ENCODE data around the gene UBE2C. TPM values are rescaled to one million over a fixed set of nuclear protein-coding genes. Genes with fewer than 3 reads are reported as not detected.
"Not testable (repeated sequence)": the region's sequence is repeated elsewhere in the genome, so short reads cannot be mapped to it uniquely, and the experiment has no call there.

The UBE2C gene
- total RNA-seq, 1 experiment from 2014 or later = 423 TPM

DNA sequence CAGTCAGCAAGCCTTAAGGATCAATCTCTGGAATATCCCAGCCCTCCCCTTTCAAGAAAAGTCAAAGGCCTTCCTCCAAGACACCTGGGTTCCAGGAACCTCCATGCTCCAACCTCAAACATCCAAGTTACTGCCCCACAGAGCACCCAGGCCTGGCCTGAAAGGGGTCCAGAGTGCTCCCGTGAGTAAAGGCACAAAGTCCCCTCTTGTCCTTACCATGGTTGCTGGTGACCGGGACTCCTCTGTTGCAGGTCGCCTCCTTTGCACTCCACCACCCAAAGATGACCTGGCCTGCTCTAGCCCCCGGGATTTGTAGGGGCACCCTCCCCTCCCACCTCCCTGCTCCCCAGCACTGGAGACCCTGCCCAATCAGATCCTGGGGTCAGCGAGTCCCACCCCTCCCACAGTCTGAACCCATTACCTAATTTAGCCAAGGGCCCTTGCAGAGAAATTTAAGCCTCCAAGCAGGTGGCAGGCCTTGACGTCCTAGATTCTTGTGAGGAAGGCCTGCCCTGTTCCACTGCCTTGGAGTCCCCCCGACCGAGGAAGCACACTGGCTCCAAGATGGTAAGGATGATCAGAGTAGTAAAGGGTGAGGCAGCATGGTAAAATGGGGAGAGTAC is 14.7 kb downstream of the UBE2C start, which contains the start of gene TNNC2:
Gene TNNC2, minus strand, starts transcription at position 283 of the 623 bp plus-strand sequence. Its CDS starts 64 bp downstream, at position 219.
- H3K9me3 Mint-ChIP-seq (ENCODE audit: unreplicated experiment) = no peaks in the 10 kb centered on the region
- no peak for DNase-seq
- no peak for TF ChIP-seq CTCF (IDR thresholded peaks at IDR 0.05; ENCODE audit: insufficient read depth in 1 of 2, low read depth in 1 of 2, low read length in 1 of 2, severe bottlenecking in 1 of 2, unreplicated experiment in 1 of 2)
- H3K27ac Mint-ChIP-seq (ENCODE audit: unreplicated experiment) = no peak within 1 kb of the TSS
- H3K27me3 Mint-ChIP-seq (ENCODE audit: insufficient read depth, unreplicated experiment) = no peaks in the 10 kb centered on the region
- H3K4me1 Mint-ChIP-seq (ENCODE audit: low read depth, unreplicated experiment) = peaks cover 15% of the 10 kb centered on the region
- H3K36me3 ChIP-seq (ENCODE audit: control insufficient read depth, insufficient read depth, low read length) = no peaks in the 10 kb centered on the region
- no peak within 1 kb of the TSS for H3K4me3 Mint-ChIP-seq (ENCODE audit: unreplicated experiment)
- BruUV-seq (replicated peaks) = no TSS peak
- no peaks in the 10 kb centered on the region for H3K9me3 ChIP-seq
- H3K27me3 ChIP-seq (replicated peaks; ENCODE audit: control insufficient read depth, insufficient read depth, low read length) = no peaks in the 10 kb centered on the region
- no peaks in the 10 kb centered on the region; the same call in 1 of the 2 replicates for H3K4me1 ChIP-seq
- no peak within 1 kb of the TSS for H3K4me3 ChIP-seq (ENCODE audit: low read depth, low read length)
- CTCF ChIA-PET = no interaction called here
- POLR2A ChIA-PET = no interaction called here
- intact Hi-C loops (cut with micrococcal nuclease; ENCODE audit: unreplicated experiment) = no loop called here
- H3K36me3 Mint-ChIP-seq (ENCODE audit: insufficient read depth, unreplicated experiment) = no peaks in the 10 kb centered on the region

DNA sequence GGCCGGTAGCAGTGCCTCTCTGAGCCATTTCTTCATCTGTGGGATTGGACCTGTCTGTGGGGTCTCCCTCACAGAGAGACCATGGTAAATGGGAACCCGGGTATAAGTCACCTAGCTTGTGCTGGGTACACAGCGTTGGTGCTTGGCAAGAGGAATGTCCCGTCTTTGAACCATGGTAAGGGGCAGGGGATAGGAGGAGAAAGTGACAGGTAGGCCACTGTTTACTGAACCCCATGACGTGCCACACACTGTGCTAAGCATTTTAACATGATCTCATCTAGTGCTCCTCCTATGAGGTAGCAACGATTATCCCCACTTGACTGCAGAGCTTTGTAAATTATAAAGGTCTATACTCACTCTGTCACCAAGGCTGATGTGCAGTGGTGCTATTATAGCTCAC is 15.3 kb downstream of the UBE2C start:
- H3K4me1 ChIP-seq = peaks cover 1% of the 10 kb centered on the region
- POLR2A ChIA-PET = no interaction called here
- BruUV-seq (replicated peaks) = no TSS peak

GRCh38 chr20:45828589-45828988 is 16.1 kb downstream of the UBE2C start:
- BruUV-seq (replicated peaks) = no TSS peak
- Mint-ChIP-seq H3K36me3 (ENCODE audit: insufficient read depth, unreplicated experiment) (no peaks in the 10 kb centered on the region), H3K9me3 (ENCODE audit: unreplicated experiment) (no peaks in the 10 kb centered on the region), H3K4me3 (ENCODE audit: unreplicated experiment) (no peak overlapping the region), H3K27ac (ENCODE audit: unreplicated experiment) (no peak overlapping the region), H3K4me1 (ENCODE audit: low read depth, unreplicated experiment) (peaks cover 24% of the 10 kb centered on the region), H3K27me3 (ENCODE audit: insufficient read depth, unreplicated experiment) (no peaks in the 10 kb centered on the region)
- DNase-seq = no peak
- intact Hi-C loops (cut with micrococcal nuclease; ENCODE audit: unreplicated experiment) = no loop called here
- no peak overlapping the region for H3K4me3 ChIP-seq (ENCODE audit: low read depth, low read length)
- no peaks in the 10 kb centered on the region for H3K9me3 ChIP-seq
- peaks cover 8% of the 10 kb centered on the region for H3K4me1 ChIP-seq
- CTCF ChIA-PET = no interaction called here
- POLR2A ChIA-PET = no interaction called here
- H3K27me3 ChIP-seq (replicated peaks; ENCODE audit: control insufficient read depth, insufficient read depth, low read length) = no peaks in the 10 kb centered on the region
- H3K36me3 ChIP-seq (ENCODE audit: control insufficient read depth, insufficient read depth, low read length) = no peaks in the 10 kb centered on the region
- no peak for TF ChIP-seq CTCF (IDR thresholded peaks at IDR 0.05; ENCODE audit: insufficient read depth in 1 of 2, low read depth in 1 of 2, low read length in 1 of 2, severe bottlenecking in 1 of 2, unreplicated experiment in 1 of 2)

More for the DNA sequence above, 15.3 kb downstream of the UBE2C start:
- Mint-ChIP-seq H3K4me3 (ENCODE audit: unreplicated experiment) (no peak overlapping the region), H3K9me3 (ENCODE audit: unreplicated experiment) (no peaks in the 10 kb centered on the region), H3K27me3 (ENCODE audit: insufficient read depth, unreplicated experiment) (no peaks in the 10 kb centered on the region), H3K36me3 (ENCODE audit: insufficient read depth, unreplicated experiment) (no peaks in the 10 kb centered on the region), H3K4me1 (ENCODE audit: low read depth, unreplicated experiment) (peaks cover 17% of the 10 kb centered on the region), H3K27ac (ENCODE audit: unreplicated experiment) (no peak overlapping the region)
- intact Hi-C loops (cut with micrococcal nuclease; ENCODE audit: unreplicated experiment) = no loop called here
- H3K27me3 ChIP-seq (replicated peaks; ENCODE audit: control insufficient read depth, insufficient read depth, low read length) = no peaks in the 10 kb centered on the region
- H3K9me3 ChIP-seq = no peaks in the 10 kb centered on the region
- no peak overlapping the region for H3K4me3 ChIP-seq (ENCODE audit: low read depth, low read length)
- CTCF ChIA-PET = no interaction called here
- no peak for TF ChIP-seq CTCF (IDR thresholded peaks at IDR 0.05; ENCODE audit: insufficient read depth in 1 of 2, low read depth in 1 of 2, low read length in 1 of 2, severe bottlenecking in 1 of 2, unreplicated experiment in 1 of 2)
- no peaks in the 10 kb centered on the region for H3K36me3 ChIP-seq (ENCODE audit: control insufficient read depth, insufficient read depth, low read length)
- DNase-seq = no peak

DNA sequence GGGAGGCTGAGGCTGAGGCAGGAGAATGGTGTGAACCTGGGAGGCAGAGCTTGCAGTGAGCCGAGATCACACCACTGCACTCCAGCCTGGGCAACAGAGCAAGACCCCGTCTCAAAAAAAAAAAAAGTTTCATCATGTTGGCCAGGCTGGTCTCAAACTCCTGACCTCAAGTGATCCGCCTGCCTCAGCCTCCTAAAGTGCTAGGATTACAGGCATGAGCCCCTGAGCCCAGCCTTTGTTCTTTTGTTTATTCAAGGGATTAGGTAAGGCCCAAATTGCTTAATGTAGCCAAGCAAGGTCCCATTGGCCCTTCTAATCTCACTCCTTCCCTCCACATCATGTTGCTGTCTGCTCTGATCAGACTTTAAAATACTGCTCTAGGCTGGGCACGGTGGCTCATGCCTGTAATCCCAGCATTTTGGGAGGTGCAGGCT is 17.2 kb downstream of the UBE2C start:
- H3K4me3 ChIP-seq (ENCODE audit: low read depth, low read length); H3K36me3 ChIP-seq (ENCODE audit: control insufficient read depth, insufficient read depth, low read length); H3K4me3 Mint-ChIP-seq (ENCODE audit: unreplicated experiment); H3K36me3 Mint-ChIP-seq (ENCODE audit: insufficient read depth, unreplicated experiment); H3K9me3 ChIP-seq; H3K27ac Mint-ChIP-seq (ENCODE audit: unreplicated experiment); POLR2A ChIA-PET; H3K9me3 Mint-ChIP-seq (ENCODE audit: unreplicated experiment); BruUV-seq (replicated peaks); intact Hi-C loops (cut with micrococcal nuclease; ENCODE audit: unreplicated experiment); H3K27me3 ChIP-seq (replicated peaks; ENCODE audit: control insufficient read depth, insufficient read depth, low read length); CTCF ChIA-PET; H3K27me3 Mint-ChIP-seq (ENCODE audit: insufficient read depth, unreplicated experiment); DNase-seq: not testable (repeated sequence)
- H3K4me1 ChIP-seq = peaks cover 13% of the 10 kb centered on the region
- H3K4me1 Mint-ChIP-seq (ENCODE audit: low read depth, unreplicated experiment) = peaks cover 15% of the 10 kb centered on the region

Measured in Caco-2 (cell line).